ENCODE measurements around the gene IFI30.
"Not testable (repeated sequence)": the region's sequence is repeated elsewhere in the genome, so short reads cannot be mapped to it uniquely, and the experiment has no call there.

Gene IFI30

DNA sequence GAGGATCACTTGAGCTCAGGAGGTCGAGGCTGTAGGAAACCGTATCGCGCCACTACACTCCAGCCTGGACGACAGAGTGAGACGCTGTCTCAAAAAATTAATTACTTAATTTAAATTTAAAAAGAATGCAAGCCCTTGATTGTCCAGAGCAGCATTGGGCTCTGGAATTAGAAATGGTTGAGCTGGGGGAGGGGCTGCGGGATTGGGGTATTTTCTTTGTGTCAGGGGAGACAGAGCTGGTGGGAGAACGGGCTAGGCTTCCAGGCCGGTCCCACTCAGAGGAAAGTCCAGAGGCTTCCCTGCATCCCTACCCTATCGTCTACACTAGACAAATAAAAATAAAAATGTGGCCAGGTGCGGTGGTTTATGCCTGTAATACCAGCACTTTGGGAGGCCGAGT, 32.4 kb downstream of the IFI30 start:
- POLR2A ChIA-PET: interaction anchor here (0.6 to 3.3 kb wide), 3 partner anchors 13 to 162 kb away, joined by 4 to 36 read pairs (median 6); partner anchors contain the start of genes JUND and MPV17L2
- DNase-seq (ENCODE audit: extremely low spot score): no peak
- TF ChIP-seq, protein P1, sequence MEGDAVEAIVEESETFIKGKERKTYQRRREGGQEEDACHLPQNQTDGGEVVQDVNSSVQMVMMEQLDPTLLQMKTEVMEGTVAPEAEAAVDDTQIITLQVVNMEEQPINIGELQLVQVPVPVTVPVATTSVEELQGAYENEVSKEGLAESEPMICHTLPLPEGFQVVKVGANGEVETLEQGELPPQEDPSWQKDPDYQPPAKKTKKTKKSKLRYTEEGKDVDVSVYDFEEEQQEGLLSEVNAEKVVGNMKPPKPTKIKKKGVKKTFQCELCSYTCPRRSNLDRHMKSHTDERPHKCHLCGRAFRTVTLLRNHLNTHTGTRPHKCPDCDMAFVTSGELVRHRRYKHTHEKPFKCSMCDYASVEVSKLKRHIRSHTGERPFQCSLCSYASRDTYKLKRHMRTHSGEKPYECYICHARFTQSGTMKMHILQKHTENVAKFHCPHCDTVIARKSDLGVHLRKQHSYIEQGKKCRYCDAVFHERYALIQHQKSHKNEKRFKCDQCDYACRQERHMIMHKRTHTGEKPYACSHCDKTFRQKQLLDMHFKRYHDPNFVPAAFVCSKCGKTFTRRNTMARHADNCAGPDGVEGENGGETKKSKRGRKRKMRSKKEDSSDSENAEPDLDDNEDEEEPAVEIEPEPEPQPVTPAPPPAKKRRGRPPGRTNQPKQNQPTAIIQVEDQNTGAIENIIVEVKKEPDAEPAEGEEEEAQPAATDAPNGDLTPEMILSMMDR (IDR thresholded peaks at IDR 0.05; ENCODE audit: control extremely low read depth, extremely low read depth, low read depth, missing control alignments): no peak
- CTCF ChIA-PET: interaction anchor here (1.1 to 8.8 kb wide), 8 partner anchors 14 to 205 kb away, joined by 3 to 228 read pairs (median 7); partner anchors contain the start of gene IQCN

DNA sequence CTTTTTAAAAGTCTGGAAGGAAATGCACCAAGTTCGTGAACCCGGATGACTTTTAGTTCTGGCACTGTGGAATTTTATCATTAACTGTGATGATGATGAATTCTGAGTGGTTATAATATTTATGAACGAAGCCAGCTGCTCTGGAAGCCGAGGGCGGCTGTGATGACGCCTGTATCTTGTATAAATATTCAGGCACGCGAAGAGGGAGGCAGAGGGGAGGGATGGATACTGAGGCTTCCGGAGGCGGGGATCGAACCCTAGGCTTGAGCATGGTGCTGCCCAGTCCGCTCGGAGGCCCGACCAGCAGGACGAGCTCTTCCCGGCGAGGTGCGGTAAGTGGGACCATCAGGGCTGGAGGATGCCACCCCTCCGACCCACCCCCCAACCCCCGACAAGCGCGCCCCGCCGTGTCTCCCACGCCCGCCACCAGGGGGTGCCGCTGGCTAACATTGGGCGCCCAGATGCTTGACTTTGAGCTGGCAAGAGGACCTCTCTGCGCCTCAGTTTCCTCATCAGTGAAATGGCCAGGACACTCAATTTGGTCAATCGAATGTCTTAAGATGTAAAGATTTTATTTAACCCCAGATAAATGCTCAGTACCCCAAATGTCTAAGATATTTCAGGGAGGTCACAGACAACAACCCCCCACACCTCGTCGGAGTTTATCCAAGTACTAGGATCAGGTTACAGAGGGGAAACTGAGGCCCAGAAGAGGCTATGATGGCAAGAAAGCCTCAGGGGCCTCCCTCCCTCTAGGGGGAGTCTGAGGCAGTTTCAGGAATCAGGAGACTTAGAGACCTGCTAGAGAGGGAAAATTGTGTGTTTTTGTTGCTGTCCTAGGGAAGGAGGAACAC, 34.7 kb downstream of the IFI30 start:
- POLR2A ChIA-PET: interaction anchor here (0.6 kb wide), 1 partner anchor 120 kb away, joined by 3 read pairs; no protein-coding TSS in a partner anchor
- peak; percentile 61 for DNase-seq (ENCODE audit: extremely low spot score)
- CTCF ChIA-PET: interaction anchor here (0.6 to 8.8 kb wide), 21 partner anchors 13 to 206 kb away, joined by 3 to 228 read pairs (median 5); partner anchors contain the start of genes IQCN and LSM4
- TF ChIP-seq, protein P1 (IDR thresholded peaks at IDR 0.05; ENCODE audit: control extremely low read depth, extremely low read depth, low read depth, missing control alignments): peak; percentile 62

DNA sequence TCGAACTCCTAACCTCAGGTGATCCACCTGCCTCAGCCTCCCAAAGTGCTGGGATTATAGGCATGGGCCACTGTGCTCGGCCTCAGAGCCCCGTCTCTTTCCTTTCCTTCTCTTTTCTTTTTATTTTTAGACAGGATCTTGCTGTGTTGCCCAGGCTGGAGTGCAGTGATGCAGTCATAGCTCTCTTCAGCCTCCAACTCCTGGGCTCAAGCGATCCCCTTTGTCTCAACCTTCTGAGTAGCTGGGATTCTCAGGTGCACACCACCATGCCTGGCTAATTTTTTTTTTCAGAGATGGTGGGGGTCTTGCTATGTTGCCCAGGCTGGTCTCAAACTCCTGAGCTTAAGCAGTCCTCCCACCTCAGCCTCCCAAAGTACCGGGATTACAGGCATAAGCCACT, 36.3 kb downstream of the IFI30 start:
- CTCF ChIA-PET: interaction anchor here (1.1 to 8.8 kb wide), 11 partner anchors 10 to 202 kb away, joined by 3 to 228 read pairs (median 3); partner anchors contain the start of gene MPV17L2
- POLR2A ChIA-PET; DNase-seq (ENCODE audit: extremely low spot score): not testable (repeated sequence)

DNA sequence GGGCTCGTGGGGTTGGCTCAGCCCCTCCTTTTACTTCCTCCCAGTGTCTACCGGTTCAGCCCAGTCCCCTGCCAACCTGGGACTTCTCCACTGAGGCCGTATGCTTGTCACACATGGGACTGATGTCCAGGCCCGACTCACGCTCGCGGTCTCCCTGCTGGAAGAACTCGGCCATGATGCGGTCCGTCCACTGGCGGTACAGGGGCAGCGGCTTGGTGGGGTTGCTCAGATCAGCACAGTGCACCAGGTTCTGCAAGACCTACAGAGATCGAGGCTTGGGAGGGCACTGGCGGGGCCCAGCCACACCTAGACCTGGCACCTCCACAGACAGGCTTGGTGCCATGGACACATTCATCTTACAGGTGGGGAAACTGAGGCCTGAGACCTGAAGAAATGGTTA, 38.1 kb downstream of the IFI30 start:
- POLR2A ChIA-PET: no interaction called here
- CTCF ChIA-PET: no interaction called here
- TF ChIP-seq, protein P1 (IDR thresholded peaks at IDR 0.05; ENCODE audit: control extremely low read depth, extremely low read depth, low read depth, missing control alignments): no peak
- DNase-seq (ENCODE audit: extremely low spot score): no peak

DNA sequence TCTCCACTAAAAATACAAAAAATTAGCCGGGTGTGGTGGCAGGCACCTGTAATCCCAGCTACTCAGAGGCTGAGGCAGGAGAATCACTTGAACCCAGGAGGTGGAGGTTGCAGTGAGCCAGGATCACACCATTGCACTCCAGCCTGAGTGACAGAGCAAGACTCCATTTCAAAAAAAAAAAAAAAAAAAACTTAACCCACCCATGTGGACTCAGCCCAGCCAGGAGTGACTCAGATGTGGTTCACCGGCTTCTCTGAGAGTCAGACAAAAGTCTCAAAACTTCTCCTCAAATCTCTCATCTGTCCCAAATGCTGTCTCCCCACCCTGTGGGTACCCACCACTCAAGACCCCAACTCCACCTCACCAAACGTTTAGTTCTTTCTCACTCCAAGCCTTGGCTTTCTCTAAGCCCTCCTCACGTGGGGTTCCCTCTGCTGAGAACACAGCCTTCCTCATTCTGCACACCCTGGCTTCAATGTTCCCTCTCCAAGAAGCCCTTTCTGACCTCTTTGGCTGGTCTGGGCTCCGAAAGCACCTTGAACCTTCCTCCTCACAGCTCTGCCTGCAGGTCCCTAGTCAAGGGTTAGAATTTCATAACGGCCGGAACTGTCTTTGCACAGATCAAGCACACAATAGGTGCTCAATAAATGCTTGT, 41.3 kb downstream of the IFI30 start:
- CTCF ChIA-PET: interaction anchor here (1.0 to 1.3 kb wide), 3 partner anchors 10 to 37 kb away, joined by 3 to 7 read pairs (median 3); no protein-coding TSS in a partner anchor
- DNase-seq (ENCODE audit: extremely low spot score): no peak
- POLR2A ChIA-PET: no interaction called here
- TF ChIP-seq, protein P1 (IDR thresholded peaks at IDR 0.05; ENCODE audit: control extremely low read depth, extremely low read depth, low read depth, missing control alignments): no peak

DNA sequence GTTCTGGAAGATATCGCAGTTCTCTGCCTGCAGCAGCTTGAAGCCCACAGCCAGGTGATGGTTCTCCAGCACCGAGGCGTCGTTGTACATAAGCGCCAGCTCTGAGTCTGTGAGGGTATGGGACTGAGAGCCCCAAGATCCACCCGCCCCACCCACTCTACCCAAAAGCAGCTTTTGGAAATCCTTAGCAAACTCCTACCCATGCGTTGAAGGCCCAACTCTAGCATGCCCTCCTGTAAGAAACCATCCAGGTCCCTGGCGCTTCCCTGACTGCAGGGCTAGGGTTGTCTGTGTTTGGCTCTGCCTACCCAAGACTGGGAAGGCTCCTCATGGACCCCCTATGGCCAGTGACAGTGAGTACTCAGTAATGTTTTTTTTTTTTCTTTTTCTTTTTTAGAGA, 43.2 kb downstream of the IFI30 start:
- ChIA-PET CTCF (no interaction called here), POLR2A (no interaction called here)
- TF ChIP-seq, protein P1 (IDR thresholded peaks at IDR 0.05; ENCODE audit: control extremely low read depth, extremely low read depth, low read depth, missing control alignments): no peak
- DNase-seq (ENCODE audit: extremely low spot score): no peak
